Measurements from ENCODE around the gene NUDT2. TPM values are rescaled to one million over a fixed set of nuclear protein-coding genes. Genes with fewer than 3 reads are reported as not detected.
A peak's percentile ranks its signal among the peaks of the same experiment; 100 is the strongest.

NUDT2 gene
- polyA plus RNA-seq, 1 donor = 25.6 TPM

DNA sequence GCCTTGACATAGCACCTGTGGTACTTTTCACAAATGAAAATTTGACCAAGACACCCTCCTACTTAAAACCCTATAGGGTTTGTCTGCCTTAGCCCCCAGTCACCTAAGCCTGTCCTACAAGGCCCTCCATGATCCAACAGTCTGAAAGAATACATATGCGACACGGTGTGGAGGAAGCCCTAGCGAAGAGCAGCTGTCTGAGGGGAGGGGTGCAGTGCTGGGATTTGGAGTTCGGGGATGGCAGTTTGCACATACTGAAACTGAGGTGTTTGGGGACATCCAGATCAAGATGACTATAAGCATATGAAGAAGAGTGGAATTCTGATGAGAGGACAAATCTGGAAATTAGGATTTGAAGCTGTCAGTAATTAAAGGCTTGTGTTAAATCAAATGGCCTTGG is 54.5 kb downstream of the NUDT2 start:
- Histone ChIP-seq H3K27me3 (ENCODE audit: control insufficient read depth, insufficient read depth, low read length) (peaks cover 13% of the 10 kb centered on the region), H3K27ac (ENCODE audit: low read length) (no peak overlapping the region), H3K36me3 (ENCODE audit: control insufficient read depth, insufficient read depth, low read length) (no peaks in the 10 kb centered on the region), H3K4me1 (ENCODE audit: control insufficient read depth, insufficient read depth, low read length) (peaks cover 30% of the 10 kb centered on the region), H3K9me3 (ENCODE audit: control insufficient read depth, low read depth, low read length) (no peaks in the 10 kb centered on the region), H3K4me3 (ENCODE audit: low read length) (no peak overlapping the region)
- WGBS (ENCODE audit: insufficient coverage, low lambda C conversion rate) = 83% methylated on average over 1 of the region's 4 CpGs
- no peak for DNase-seq

GRCh38 chr9:34384368-34385165 is 55.2 kb downstream of the NUDT2 start:
- peak in 1 of 2 donors; percentile 37 for DNase-seq
- Histone ChIP-seq H3K36me3 (ENCODE audit: control insufficient read depth, insufficient read depth, low read length) (no peaks in the 10 kb centered on the region), H3K4me3 (ENCODE audit: low read length) (no peak overlapping the region), H3K27ac (ENCODE audit: low read length) (no peak overlapping the region), H3K4me1 (ENCODE audit: control insufficient read depth, insufficient read depth, low read length) (peaks cover 29% of the 10 kb centered on the region), H3K9me3 (ENCODE audit: control insufficient read depth, low read depth, low read length) (no peaks in the 10 kb centered on the region), H3K27me3 (ENCODE audit: control insufficient read depth, insufficient read depth, low read length) (peaks cover 9% of the 10 kb centered on the region)
- WGBS (ENCODE audit: insufficient coverage, low lambda C conversion rate) = 100% methylated on average over 1 of the region's 7 CpGs

- no peak for DNase-seq
- no peak overlapping the region for H3K27ac ChIP-seq (ENCODE audit: low read length)
- no CpG with 5 or more reads among the region's 6 CpGs for WGBS (ENCODE audit: insufficient coverage, low lambda C conversion rate)
- H3K27me3 ChIP-seq (ENCODE audit: control insufficient read depth, insufficient read depth, low read length) = peaks cover 7% of the 10 kb centered on the region
- H3K9me3 ChIP-seq (ENCODE audit: control insufficient read depth, low read depth, low read length) = no peaks in the 10 kb centered on the region
- no peaks in the 10 kb centered on the region for H3K36me3 ChIP-seq (ENCODE audit: control insufficient read depth, insufficient read depth, low read length)
- peaks cover 19% of the 10 kb centered on the region for H3K4me1 ChIP-seq (ENCODE audit: control insufficient read depth, insufficient read depth, low read length)
- no peak overlapping the region for H3K4me3 ChIP-seq (ENCODE audit: low read length)
Measured at GRCh38 chr9:34385561-34386230, 56.3 kb downstream of the NUDT2 start.

GRCh38 chr9:34386656-34387055 is 57.3 kb downstream of the NUDT2 start:
- H3K27ac ChIP-seq (ENCODE audit: low read length) = no peak overlapping the region
- no peak overlapping the region for H3K4me3 ChIP-seq (ENCODE audit: low read length)
- H3K9me3 ChIP-seq (ENCODE audit: control insufficient read depth, low read depth, low read length) = no peaks in the 10 kb centered on the region
- H3K27me3 ChIP-seq (ENCODE audit: control insufficient read depth, insufficient read depth, low read length) = peaks cover 4% of the 10 kb centered on the region
- H3K4me1 ChIP-seq (ENCODE audit: control insufficient read depth, insufficient read depth, low read length) = peaks cover 10% of the 10 kb centered on the region
- DNase-seq = no peak
- no peaks in the 10 kb centered on the region for H3K36me3 ChIP-seq (ENCODE audit: control insufficient read depth, insufficient read depth, low read length)
- WGBS (ENCODE audit: insufficient coverage, low lambda C conversion rate) = no CpG with 5 or more reads among the region's 3 CpGs

DNA sequence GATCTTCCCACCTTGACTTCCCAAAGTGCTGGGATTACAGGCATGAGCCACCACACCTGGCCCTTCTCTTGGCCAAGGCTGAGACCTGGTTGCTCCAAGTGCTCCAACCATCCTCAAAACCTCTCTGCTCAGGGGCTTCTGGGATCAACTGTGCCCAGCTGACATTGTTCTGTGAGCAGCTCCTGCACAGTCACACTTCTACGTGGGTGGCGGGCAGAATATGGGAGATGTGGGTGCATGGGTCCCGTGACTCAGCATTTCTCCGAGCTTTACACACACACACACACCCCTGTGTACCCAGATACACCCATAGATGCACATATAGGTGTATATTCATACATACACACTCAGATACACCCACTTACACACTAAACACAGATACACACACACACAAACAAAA is 57.9 kb downstream of the NUDT2 start:
- no CpG with 5 or more reads among the region's 4 CpGs for WGBS (ENCODE audit: insufficient coverage, low lambda C conversion rate)
- Histone ChIP-seq H3K27me3 (ENCODE audit: control insufficient read depth, insufficient read depth, low read length) (no peaks in the 10 kb centered on the region), H3K27ac (ENCODE audit: low read length) (no peak overlapping the region), H3K4me1 (ENCODE audit: control insufficient read depth, insufficient read depth, low read length) (peaks cover 8% of the 10 kb centered on the region), H3K4me3 (ENCODE audit: low read length) (no peak overlapping the region), H3K9me3 (ENCODE audit: control insufficient read depth, low read depth, low read length) (no peaks in the 10 kb centered on the region), H3K36me3 (ENCODE audit: control insufficient read depth, insufficient read depth, low read length) (no peaks in the 10 kb centered on the region)
- DNase-seq = no peak

DNA sequence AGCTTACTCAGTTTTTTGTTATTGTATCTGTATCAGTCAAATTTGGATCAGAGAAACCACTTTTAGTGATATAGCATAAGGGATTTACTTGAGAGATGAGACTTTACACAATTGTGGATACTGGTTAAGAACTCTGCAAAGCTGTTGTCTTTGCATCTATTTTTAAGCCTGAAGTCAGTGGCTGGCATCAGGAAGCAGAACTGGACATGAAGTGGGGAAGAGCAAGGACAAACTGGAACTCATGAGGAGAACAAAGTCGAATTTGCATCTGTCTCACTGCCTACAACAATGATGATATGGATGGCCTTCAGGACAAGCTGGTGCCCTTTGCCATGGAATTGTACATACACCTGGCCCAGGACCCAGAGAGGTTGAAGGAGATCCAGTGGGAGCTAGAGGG is 63.1 kb downstream of the NUDT2 start:
- WGBS (ENCODE audit: insufficient coverage, low lambda C conversion rate) = no CpG with 5 or more reads among the region's 1 CpG
- Histone ChIP-seq H3K4me1 (ENCODE audit: control insufficient read depth, insufficient read depth, low read length) (no peaks in the 10 kb centered on the region), H3K4me3 (ENCODE audit: low read length) (no peak overlapping the region), H3K27ac (ENCODE audit: low read length) (no peak overlapping the region), H3K9me3 (ENCODE audit: control insufficient read depth, low read depth, low read length) (no peaks in the 10 kb centered on the region), H3K27me3 (ENCODE audit: control insufficient read depth, insufficient read depth, low read length) (no peaks in the 10 kb centered on the region), H3K36me3 (ENCODE audit: control insufficient read depth, insufficient read depth, low read length) (no peaks in the 10 kb centered on the region)
- no peak for DNase-seq

Other genes starting within 250 kb of the NUDT2 start
- gene DCAF12, start 202.9 kb upstream of the NUDT2 start, polyA plus RNA-seq = 45.1 TPM
- 43.4 TPM for gene UBAP1, start 150.5 kb upstream of the NUDT2 start, polyA plus RNA-seq
- gene KIF24, start 301 bp upstream of the NUDT2 start, polyA plus RNA-seq = 2.0 TPM
- 60.9 TPM for gene MYORG, start 47.3 kb downstream of the NUDT2 start, polyA plus RNA-seq
- gene FAM219A, start 129.0 kb downstream of the NUDT2 start, polyA plus RNA-seq = 8.6 TPM
- gene DNAI1, start 129.2 kb downstream of the NUDT2 start, polyA plus RNA-seq = 0.24 TPM
- 10.6 TPM for gene ENHO, start 193.4 kb downstream of the NUDT2 start, polyA plus RNA-seq